ENCODE measurements around the gene CHURC1.

Gene CHURC1

DNA sequence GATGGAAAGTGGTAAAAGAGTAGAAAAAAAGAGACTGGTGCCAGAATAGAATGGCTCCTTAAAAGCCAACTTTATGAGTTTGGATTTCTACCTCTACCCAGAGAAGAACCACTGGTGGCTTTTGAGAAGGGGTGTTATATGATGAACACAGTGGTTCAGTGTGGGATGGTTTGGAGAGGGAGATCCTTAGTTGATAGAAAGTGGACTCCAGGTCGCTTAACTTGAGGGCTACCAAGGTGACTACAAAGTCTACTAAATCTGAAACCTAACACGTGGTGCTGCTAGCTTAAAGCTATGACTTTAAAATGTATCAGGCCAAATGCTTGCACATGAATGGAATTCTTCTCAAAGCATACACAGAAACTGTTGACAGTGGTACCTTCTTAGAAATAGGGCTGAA lies 42.9 kb upstream of the CHURC1 start:
- H3K4me3 ChIP-seq (ENCODE audit: low read depth, low read length), result no peak overlapping the region
- DNase-seq (ENCODE audit: low read depth), result no peak
- TF ChIP-seq, protein P1, sequence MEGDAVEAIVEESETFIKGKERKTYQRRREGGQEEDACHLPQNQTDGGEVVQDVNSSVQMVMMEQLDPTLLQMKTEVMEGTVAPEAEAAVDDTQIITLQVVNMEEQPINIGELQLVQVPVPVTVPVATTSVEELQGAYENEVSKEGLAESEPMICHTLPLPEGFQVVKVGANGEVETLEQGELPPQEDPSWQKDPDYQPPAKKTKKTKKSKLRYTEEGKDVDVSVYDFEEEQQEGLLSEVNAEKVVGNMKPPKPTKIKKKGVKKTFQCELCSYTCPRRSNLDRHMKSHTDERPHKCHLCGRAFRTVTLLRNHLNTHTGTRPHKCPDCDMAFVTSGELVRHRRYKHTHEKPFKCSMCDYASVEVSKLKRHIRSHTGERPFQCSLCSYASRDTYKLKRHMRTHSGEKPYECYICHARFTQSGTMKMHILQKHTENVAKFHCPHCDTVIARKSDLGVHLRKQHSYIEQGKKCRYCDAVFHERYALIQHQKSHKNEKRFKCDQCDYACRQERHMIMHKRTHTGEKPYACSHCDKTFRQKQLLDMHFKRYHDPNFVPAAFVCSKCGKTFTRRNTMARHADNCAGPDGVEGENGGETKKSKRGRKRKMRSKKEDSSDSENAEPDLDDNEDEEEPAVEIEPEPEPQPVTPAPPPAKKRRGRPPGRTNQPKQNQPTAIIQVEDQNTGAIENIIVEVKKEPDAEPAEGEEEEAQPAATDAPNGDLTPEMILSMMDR (IDR thresholded peaks at IDR 0.05; ENCODE audit: low read depth, low read length, missing control alignments), result no peak

DNA sequence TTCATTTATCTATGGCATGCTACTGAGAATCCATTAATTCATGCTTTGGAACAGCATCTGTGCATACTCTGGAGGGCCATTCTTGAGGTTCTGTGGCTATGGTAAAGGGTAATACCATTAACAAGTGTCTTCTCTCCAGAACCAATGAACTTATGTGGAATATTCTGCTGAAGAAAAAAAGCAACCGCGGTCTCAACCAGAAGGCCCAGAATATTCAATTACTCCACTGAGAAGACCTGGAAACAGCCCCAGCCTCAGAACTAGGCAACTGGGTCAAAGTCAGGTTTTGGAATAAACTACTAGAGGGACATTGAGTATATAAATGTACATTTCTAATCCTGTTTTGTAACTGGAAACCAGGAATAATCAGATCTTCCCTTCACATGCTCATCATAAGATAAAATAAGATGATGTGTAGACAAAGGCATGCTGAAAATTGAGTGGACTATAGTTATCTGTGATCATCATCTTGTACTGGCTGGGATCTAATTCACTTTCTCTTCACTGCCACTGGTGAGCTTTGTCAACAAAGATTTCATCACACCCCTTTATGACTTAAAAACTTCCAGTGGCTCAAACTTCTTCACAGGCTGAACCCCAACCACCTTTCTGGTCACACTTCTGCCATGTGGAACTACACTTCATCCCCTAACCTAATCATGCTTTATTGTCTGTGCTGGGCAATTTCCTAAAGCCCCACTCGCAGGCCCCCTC lies 40.6 kb upstream of the CHURC1 start:
- TF ChIP-seq, protein P1 (IDR thresholded peaks at IDR 0.05; ENCODE audit: low read depth, low read length, missing control alignments), result no peak
- DNase-seq (ENCODE audit: low read depth), result no peak

DNA sequence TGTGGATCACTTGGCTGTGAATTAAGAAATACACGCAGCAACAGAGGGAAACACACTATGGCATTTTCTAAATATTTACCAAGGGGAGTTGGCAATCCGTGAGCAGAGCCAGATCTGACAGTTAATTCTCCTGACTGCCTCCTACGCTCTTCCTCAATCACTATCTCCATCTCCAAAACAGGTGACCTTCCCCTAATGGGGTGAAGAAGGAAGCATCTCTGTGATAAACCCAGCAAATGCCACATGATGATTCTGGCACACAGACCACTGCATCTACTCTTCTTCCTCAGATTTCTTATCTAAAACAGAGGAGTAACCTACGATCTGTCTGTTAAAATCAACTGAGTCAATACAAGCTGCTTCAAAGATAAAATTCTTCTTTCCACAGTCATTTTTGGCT lies 38.9 kb upstream of the CHURC1 start:
- TF ChIP-seq, protein P1 (IDR thresholded peaks at IDR 0.05; ENCODE audit: low read depth, low read length, missing control alignments), result no peak
- no peak for DNase-seq (ENCODE audit: low read depth)
- no peak overlapping the region for H3K4me3 ChIP-seq (ENCODE audit: low read depth, low read length)

More for the DNA sequence above, 40.6 kb upstream of the CHURC1 start:
- no peak overlapping the region for H3K4me3 ChIP-seq (ENCODE audit: low read depth, low read length)

DNA sequence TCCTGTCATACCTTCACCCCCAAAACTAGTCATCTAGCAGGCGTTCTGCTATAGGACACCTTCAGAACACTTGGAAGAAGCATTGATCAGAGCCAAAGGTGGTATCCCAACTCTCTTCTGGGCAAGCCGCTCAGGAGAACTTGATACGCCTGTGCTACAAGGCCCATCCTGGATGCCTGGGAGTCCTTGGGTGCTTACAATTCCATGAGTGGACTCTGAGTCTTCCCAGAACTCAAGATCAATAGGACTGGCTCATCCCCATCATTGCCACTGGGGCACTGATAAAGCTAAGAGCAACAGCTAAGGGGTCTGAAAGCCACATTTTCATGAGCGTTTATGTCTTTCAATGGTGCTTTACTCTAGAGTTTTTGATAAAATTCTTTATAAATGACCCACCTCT lies 36.4 kb upstream of the CHURC1 start:
- H3K4me3 ChIP-seq (ENCODE audit: low read depth, low read length), result no peak overlapping the region
- no peak for DNase-seq (ENCODE audit: low read depth)
- TF ChIP-seq, protein P1 (IDR thresholded peaks at IDR 0.05; ENCODE audit: low read depth, low read length, missing control alignments), result no peak

DNA sequence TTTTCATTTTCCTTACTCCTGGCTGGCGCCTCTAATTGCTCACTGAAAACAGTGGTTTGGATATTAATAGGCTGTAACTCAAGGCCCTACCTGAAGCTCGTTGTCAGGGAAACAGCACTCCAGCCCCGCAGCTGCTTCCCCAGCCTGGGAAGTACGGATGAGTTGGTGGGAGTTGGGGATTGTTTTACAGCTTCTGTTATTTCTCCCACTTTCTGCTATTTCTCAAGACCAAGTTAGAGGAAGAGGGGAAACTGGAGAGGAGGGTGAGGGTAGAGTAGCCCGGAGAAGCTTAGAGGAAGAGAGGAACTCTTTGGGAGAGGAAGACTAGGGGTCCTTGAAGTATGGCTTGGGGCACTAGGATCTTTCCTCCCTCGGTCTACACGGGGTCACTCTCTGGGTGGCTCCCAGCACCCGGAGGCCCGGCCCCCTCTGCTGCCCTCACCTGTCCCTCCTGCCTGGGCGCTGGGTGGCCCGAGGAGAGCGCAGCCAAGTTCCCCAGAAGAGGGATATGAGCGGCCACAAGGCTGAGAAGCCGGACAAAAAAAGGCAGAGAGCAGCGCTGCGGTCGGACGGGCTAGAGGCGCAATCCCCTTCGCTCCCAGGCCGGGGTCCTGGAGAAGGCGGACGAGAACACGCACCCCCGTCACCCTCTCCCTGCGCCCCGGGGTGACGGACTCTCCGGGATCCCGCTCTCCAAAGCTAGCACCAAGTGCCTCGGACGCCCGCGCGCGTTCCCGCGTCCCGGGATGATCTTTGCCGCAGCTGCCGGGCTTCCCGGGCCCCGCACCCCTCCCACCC lies 35.2 kb upstream of the CHURC1 start:
- no peak overlapping the region; the same call in 1 of the 2 replicates for H3K4me3 ChIP-seq (ENCODE audit: low read depth, low read length)
- TF ChIP-seq, protein P1 (IDR thresholded peaks at IDR 0.05; ENCODE audit: low read depth, low read length, missing control alignments), result no peak
- no peak for DNase-seq (ENCODE audit: low read depth)

DNA sequence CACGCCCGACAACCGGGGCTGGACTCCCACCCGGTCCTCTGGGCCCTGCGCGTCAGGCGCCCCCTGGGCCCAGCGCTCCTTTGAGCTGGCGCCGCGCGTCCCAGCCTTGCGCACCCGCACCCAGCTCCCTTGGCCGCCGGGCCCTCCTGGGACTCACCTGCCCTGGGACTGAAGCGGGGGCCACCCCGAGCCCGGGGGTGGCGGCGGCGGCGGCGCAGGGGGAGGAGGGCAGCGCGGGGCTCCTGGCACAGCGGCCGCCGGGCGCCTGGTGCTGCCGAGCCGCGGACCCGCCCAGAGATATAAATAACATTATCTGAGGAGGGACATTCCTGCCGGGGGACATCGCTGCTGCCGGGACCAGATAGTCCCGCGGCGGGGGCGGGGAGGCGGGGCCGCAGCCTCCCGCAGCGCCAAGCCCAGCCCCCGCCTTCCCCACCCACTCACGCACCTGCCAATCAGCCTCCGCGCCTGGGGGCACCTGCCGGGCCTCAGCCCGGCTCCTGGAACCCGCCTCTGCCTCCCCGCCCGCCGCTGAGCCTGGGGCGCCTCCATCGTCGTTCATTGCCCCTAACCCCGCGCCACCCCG lies 34.5 kb upstream of the CHURC1 start, which contains the start of gene SPTB:
Gene SPTB (minus strand): TSS at position 273 of the 586 bp plus-strand sequence. CDS start 56,813 bp downstream, outside the sequence.
- H3K4me3 ChIP-seq (ENCODE audit: low read depth, low read length), result peak within 1 kb of the TSS; percentile 53
- TF ChIP-seq, protein P1 (IDR thresholded peaks at IDR 0.05; ENCODE audit: low read depth, low read length, missing control alignments), result no peak
- no peak for DNase-seq (ENCODE audit: low read depth)
